Measurements from ENCODE around the gene APPL2.

Gene APPL2

DNA sequence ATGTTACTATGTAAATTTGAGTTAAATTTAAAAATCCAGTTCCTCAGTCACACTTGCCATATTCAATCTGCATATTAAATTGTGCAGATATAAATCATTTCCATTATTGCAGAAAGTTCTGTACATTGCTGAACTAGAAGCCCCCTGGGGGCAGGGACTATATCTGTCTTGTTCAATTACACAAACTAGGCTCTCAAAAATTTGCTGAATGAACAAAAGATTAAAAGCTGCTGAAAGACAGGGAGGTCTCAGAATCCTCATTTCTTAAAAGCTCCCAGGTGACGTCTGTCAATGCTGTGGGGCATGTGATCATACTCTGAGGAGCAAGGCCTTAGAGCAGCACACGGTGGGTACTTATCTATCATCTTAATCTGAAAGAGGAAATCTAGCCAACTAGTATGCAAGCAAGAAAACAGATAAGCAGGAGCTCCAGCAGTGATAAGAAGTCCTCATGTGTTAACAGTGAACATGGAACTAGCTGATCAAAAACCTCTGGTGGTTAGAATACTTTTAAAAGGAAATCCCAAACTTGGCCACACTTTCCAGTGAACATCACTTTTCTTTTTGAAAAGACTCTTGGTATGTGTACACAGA, 60.5 kb downstream of the APPL2 start:
- TF ChIP-seq, protein P1, sequence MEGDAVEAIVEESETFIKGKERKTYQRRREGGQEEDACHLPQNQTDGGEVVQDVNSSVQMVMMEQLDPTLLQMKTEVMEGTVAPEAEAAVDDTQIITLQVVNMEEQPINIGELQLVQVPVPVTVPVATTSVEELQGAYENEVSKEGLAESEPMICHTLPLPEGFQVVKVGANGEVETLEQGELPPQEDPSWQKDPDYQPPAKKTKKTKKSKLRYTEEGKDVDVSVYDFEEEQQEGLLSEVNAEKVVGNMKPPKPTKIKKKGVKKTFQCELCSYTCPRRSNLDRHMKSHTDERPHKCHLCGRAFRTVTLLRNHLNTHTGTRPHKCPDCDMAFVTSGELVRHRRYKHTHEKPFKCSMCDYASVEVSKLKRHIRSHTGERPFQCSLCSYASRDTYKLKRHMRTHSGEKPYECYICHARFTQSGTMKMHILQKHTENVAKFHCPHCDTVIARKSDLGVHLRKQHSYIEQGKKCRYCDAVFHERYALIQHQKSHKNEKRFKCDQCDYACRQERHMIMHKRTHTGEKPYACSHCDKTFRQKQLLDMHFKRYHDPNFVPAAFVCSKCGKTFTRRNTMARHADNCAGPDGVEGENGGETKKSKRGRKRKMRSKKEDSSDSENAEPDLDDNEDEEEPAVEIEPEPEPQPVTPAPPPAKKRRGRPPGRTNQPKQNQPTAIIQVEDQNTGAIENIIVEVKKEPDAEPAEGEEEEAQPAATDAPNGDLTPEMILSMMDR (IDR thresholded peaks at IDR 0.05; ENCODE audit: low read depth, low read length) = no peak
- no peak overlapping the region for H3K4me3 ChIP-seq (ENCODE audit: low read depth, low read length)
- DNase-seq (ENCODE audit: low read depth, low spot score) = no peak
- in situ Hi-C loops (cut with HindIII; ENCODE audit: low sequenced_read_pairs) = no loop called here

DNA sequence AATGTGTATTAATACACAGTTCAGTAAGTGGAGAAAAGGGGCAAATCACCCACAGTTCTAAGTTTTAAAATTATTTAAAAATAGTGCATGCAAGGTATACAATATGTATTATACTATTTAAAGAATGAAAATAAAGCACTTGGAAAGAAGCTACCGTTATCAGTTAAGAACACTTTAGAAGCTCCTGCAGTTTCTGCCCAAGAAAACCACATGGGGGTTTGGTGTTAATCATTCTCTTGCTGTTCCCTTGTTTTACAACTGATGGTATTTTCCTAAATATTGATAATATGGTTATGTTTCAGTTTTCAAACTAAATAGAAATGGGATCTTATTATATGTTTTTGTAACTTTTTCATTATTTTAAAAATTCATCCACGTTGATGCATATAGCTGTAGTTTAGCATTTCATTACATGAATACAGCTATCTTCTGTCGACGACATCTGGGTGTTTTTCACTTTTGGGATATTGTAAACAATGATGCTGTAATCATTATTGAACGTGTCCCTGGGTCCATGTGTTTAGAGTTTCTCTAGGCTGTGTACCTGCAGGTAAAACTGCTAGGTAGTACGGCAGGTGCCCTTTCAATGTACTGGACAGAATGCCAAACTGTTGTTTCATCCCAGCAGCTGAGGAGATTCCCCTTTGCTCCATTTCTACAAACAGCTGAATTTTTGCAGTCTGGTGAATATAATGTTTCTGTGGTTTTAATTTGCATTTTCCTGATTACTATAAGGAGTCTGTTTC, 64.1 kb downstream of the APPL2 start:
- DNase-seq (ENCODE audit: low read depth, low spot score) = no peak
- H3K4me3 ChIP-seq (ENCODE audit: low read depth, low read length) = no peak overlapping the region
- TF ChIP-seq, protein P1 (IDR thresholded peaks at IDR 0.05; ENCODE audit: low read depth, low read length) = no peak
- in situ Hi-C loops (cut with HindIII; ENCODE audit: low sequenced_read_pairs) = no loop called here

DNA sequence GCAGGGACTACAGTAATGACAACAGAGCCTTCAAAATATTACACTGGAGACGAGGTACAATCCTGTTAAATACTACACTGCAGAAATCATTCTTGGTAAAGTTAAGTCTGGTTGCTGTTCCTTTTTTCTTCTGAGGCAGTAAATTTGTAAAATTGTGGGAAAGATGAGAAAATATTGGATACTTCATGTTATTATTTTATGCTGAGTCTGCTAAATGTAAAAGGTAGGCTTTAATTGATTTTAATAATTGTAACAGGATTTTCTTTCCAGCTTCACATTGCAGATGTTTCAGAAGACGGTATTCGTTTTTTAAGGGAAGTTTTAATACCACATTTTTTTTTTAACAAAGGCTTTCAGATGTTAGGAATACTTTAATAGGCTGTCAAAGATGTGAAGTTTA, 65.8 kb downstream of the APPL2 start:
- DNase-seq (ENCODE audit: low read depth, low spot score) = no peak
- no peak overlapping the region for H3K4me3 ChIP-seq (ENCODE audit: low read depth, low read length)
- in situ Hi-C loops (cut with HindIII; ENCODE audit: low sequenced_read_pairs) = no loop called here
- TF ChIP-seq, protein P1 (IDR thresholded peaks at IDR 0.05; ENCODE audit: low read depth, low read length) = no peak

DNA sequence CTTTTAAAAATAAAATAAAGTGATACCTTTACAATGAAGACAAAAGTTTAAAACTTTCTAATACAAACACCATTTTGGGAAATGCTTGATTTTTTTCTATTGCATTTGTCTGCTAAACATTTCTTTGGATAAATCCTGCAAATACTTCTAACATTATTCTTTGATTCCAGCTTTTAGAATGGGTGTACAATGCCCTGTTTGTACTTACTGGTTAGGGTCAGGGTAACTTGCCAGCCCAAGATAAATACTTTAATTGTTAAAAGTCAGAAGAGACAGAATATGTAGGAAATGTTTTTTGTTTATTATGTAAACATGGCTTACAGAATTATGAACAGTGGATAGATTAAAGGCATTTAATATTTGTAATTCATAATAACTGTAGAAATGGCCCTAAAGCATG, 68.0 kb downstream of the APPL2 start:
- no peak for DNase-seq (ENCODE audit: low read depth, low spot score)
- TF ChIP-seq, protein P1 (IDR thresholded peaks at IDR 0.05; ENCODE audit: low read depth, low read length) = no peak
- in situ Hi-C loops (cut with HindIII; ENCODE audit: low sequenced_read_pairs) = no loop called here

DNA sequence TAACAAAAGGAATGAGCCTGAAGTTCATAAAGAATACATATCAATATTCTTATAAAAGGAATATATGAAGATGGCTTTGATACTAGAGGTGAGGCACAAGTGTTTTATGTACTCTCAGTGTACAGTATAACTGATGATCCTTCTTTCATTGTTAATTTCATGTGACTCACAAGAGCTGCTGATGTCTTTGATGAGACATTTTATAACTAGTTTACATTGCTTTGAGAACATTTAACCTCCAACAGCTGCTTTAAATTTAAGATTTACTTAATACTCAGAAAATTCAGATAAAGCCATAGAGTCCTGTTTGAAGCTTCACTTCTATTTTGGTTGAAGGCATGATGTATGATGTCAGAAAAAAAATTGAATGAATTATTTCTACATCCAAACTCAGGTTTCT, 68.6 kb downstream of the APPL2 start:
- no peak overlapping the region for H3K4me3 ChIP-seq (ENCODE audit: low read depth, low read length)
- in situ Hi-C loops (cut with HindIII; ENCODE audit: low sequenced_read_pairs) = no loop called here

More for the DNA sequence above, 68.0 kb downstream of the APPL2 start:
- no peak overlapping the region for H3K4me3 ChIP-seq (ENCODE audit: low read depth, low read length)

DNA sequence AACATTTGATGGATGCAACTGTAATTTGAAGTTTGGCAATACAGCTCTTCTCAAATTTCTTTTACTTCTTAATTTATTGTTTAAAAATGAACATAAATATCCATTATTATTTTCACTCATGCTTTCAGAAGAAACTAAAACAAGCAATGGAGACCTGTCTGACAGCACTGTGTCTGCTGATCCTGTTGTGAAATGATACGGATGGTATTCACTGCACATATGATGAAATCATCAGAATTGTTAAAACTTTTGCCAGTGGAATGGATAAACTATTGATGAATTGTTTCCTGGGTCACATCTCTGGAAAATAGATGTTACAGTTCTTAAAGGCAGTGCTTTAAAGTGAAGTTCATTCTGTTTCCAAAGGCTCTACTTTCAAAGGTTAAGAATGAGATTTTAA, 69.2 kb downstream of the APPL2 start:
- TF ChIP-seq, protein P1 (IDR thresholded peaks at IDR 0.05; ENCODE audit: low read depth, low read length) = no peak
- no peak overlapping the region for H3K4me3 ChIP-seq (ENCODE audit: low read depth, low read length)
- in situ Hi-C loops (cut with HindIII; ENCODE audit: low sequenced_read_pairs) = no loop called here
- no peak for DNase-seq (ENCODE audit: low read depth, low spot score)

More for the DNA sequence above, 68.6 kb downstream of the APPL2 start:
- DNase-seq (ENCODE audit: low read depth, low spot score) = no peak
- TF ChIP-seq, protein P1 (IDR thresholded peaks at IDR 0.05; ENCODE audit: low read depth, low read length) = no peak
